NCI-H128 (cell line): Measurements from ENCODE around the gene TRIM46.
"Not testable (repeated sequence)": the region's sequence is repeated elsewhere in the genome, so short reads cannot be mapped to it uniquely, and the experiment has no call there.

Experiments used
- DNase-seq: peaks from one replicate; lab custom pipeline; 2025; ENCODE audit not compliant: unreplicated experiment; lab: John Stamatoyannopoulos, UW

The TRIM46 gene

DNA sequence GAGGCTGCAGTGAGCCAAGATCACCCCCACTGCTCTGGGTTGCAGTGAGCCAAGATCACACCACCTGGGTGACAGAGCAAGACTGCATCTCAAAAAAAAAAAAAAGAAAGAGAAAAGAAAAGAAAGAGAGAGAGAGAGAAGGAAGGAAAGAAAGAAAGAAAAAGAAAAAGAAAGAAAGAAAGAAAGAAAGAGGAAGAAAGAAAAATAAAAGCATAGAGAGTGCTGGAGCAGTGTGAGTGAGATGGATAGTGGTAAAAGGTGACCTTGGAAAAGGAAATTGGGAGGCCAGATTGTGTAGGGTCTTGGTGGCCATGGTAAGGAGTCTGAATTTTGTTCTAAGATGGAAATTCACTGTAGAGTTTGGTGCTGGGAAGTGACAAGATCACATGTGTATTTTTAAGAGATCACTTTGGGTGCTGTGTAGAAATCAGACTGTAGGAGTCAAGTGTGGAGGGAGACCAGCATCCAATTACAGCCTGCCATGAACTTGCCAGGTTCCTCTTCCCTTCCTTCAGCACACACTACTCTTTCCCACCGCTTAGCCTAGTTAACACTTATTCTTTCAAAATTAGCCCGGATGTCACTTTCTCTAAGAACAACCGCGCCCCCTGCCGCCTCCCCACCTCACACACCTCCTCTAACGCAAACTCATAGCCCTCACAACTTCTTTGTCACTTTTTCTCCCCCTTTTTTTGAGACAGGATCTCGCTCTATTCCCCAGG, 52.7 kb downstream of the TRIM46 start:
- peak; percentile 63 for DNase-seq

DNA sequence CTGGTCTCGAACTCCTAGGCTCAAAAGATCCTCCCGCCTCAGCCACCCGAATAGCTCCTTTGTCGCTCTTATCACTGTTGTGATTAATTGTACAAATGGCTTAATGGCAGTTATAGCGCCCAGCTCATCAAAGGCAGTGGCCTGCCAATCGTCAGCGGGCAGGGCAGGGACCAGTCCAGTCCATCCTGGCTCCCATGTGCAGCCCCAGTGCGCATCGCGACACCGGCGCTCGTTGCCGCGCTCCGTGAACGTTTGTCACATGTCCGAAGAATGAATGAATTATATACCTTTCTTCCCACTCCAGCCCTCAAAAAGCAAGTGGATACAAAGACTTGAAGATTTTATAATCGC, 53.2 kb downstream of the TRIM46 start:
- DNase-seq, result no peak

DNA sequence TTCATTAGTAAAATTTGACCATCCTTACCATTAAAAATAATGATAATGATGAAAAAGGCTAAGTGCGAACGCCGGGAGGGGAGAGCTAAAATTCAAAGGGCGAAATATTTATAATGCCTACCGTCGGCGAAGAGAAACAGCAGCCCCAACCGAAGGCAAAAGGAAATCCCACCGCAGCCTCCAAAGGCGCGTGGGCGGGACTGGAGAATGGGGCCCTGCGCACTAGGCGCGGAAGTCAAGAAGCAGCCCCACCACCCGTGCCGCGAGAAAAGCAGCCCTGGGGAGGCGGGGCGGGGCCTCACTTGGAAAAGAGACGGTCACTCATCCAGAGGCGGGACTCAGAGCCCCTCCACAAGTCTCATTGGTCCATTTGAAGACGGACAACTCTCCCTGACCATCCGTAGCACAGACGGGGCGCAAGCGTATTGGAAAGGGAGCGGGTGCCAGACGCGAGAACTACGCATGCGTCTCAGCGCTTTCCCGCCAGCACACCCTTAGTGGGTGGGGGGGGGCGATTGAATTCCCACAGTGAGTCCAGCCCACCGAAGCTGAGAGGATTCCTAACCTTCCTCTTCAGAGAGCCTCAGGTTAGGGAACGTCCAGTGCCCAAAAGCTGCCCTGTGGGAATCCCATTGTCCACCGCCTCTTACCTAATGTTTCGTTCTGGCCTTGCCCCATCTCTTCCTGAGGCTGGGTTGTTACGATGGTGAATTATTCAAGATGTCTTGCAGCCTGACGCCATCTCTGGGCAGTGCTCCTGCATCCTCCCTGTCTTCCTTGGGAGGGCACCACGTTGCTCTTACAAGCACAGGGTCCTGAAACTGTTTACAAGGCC, 53.8 kb downstream of the TRIM46 start:
- peak; percentile 99 for DNase-seq

DNA sequence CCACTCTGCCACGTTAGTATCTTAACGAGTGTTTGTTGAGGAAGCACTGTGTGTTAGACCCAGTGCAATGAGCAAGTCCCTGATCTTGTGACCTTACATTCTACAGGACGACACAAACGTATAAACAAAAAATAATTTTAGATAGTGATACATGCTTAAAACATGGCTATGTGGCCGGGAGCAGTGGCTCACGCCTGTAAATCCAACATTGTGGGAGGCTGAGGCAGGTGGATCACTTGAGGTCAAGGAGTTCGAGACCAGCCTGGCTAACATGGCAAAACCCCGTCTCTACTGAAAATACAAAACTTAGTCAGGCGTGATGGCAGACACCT, 54.4 kb downstream of the TRIM46 start:
- no peak for DNase-seq

DNA sequence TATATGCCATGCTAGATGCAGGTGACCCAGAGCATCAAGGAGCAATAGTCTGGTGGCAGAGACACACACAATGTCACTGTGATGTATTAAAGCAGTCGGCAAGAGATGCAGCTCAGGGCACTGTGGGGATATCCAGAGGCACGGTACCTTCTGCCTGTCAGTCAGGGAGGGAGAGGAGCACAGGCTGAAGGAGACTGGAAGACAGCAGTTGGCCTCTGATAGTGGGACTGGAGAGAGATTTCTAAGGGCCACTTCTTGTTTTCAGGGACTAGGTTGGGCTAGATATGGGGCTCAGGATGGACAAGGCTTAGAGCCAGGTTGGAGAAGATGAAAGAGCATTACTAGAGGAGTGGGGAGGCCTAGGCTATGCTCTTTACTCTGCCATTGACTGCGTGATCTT, 57.7 kb downstream of the TRIM46 start:
- DNase-seq, result not testable (repeated sequence)

DNA sequence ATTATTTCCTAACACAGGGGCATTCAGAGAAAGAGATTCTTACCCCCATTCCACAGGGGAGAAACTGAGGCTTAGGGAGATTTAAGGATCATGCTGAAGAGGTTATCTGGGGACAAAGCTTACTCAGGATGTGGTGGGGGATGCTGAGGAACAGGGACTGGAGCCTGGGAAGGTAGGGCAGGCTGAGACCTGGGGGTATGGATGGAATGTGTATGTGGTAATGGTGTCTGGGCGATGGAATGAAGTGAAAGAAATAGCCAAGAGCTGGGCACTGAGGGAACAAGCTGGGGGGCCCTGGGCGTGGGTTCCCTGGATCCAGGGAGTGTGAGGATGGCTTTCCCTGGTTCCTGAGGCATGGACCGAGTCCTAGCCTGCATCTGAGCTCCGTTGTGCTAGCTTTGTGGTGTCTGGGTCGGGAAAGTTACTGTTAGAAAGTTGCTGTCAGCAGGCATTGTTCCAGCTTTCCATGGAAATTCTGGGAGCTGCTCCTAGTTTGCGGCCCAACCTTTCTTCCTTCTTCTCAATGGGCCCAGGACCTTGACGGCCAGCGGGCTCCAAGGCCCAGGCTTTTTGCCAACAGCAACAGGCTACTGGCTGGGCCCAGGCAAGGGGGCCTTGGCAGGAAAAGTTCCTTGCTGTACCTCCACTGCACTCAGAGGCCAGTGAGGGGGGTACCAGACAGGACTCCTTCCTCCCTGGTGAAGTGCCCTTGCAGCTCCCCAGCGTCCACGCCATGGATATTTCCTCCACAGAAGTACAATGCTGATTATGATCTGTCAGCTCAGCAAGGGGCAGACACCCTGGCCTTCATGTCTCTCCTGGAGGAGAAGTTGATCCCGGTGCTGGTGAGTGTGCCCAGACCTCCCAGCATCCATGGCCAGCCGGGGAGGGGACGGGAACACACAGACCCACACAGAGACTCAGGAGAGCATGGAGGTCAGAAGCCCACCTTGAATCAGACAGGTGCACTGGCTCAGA, 58.6 kb downstream of the TRIM46 start:
- DNase-seq, result not testable (repeated sequence)

DNA sequence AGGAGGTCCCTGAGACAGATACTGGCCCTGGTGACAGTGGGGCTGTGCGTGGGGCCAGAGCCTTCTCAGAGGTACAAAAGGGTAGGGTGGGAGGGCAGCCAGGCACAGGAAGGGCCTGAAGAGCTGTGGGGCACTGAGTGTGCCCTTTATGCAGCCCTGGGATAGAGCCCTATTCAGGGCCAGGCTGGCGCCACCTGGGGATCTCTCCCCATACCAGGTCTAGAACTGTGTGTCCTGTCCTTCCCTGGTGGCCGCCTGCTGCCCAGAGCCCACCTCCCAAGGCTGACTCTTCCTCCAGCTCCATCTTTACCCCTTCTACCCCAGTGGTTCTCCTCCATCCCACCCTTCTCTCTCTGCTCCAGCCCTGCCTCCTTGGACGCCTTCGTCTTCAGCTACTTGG, 59.9 kb downstream of the TRIM46 start:
- DNase-seq, result not testable (repeated sequence)
